Liver (tissue), 3 donors: ENCODE data around the gene CCDC110.

Source experiments
- CTCF ChIP-seq: fragments of 150-350 bp; IDR thresholded peaks from 2 replicates; pipeline ENCODE4 v1.5.1; 2017; ENCODE audit warnings: improper control_type of control experiment, low read depth, low read length; ENCODE audit not compliant: missing input control
- GABPA ChIP-seq, 2 donors: IDR thresholded peaks in 1 of 2; conservative IDR thresholded peaks in 1 of 2; 2 replicates each; pipeline ENCODE4 v1.6.1; 2016; ENCODE audit warnings: antibody characterized with exemption in 2 of 2, mild to moderate bottlenecking in 1 of 2, moderate library complexity in 1 of 2
- MAX ChIP-seq: IDR thresholded peaks from 2 replicates; pipeline ENCODE4 v1.6.1; 2016; ENCODE audit warnings: antibody characterized with exemption
- YY1 ChIP-seq: IDR thresholded peaks from 2 replicates; pipeline ENCODE4 v1.6.1; 2016; ENCODE audit warnings: antibody characterized with exemption, mild to moderate bottlenecking
- TF ChIP-seq, protein P1 (sequence below): IDR thresholded peaks from 2 replicates; pipeline ENCODE4 v1.6.1; 2016; ENCODE audit warnings: antibody characterized with exemption, mild to moderate bottlenecking
- donor health status: healthy.
- donor health status: healthy.

- peak; percentile 59 for TF ChIP-seq CTCF
- TF ChIP-seq, protein P1, sequence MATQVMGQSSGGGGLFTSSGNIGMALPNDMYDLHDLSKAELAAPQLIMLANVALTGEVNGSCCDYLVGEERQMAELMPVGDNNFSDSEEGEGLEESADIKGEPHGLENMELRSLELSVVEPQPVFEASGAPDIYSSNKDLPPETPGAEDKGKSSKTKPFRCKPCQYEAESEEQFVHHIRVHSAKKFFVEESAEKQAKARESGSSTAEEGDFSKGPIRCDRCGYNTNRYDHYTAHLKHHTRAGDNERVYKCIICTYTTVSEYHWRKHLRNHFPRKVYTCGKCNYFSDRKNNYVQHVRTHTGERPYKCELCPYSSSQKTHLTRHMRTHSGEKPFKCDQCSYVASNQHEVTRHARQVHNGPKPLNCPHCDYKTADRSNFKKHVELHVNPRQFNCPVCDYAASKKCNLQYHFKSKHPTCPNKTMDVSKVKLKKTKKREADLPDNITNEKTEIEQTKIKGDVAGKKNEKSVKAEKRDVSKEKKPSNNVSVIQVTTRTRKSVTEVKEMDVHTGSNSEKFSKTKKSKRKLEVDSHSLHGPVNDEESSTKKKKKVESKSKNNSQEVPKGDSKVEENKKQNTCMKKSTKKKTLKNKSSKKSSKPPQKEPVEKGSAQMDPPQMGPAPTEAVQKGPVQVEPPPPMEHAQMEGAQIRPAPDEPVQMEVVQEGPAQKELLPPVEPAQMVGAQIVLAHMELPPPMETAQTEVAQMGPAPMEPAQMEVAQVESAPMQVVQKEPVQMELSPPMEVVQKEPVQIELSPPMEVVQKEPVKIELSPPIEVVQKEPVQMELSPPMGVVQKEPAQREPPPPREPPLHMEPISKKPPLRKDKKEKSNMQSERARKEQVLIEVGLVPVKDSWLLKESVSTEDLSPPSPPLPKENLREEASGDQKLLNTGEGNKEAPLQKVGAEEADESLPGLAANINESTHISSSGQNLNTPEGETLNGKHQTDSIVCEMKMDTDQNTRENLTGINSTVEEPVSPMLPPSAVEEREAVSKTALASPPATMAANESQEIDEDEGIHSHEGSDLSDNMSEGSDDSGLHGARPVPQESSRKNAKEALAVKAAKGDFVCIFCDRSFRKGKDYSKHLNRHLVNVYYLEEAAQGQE, result peak; percentile 16
- no peak for TF ChIP-seq MAX
- TF ChIP-seq YY1, result no peak
- TF ChIP-seq GABPA (IDR thresholded peaks at IDR 0.05 in 1 of 2, conservative IDR thresholded peaks at IDR 0.05 in 1 of 2), result no peak
Measured at GRCh38 chr4:185471235-185472102, at the start of gene CCDC110.
